ENCODE measurements around the gene DAG1.

The DAG1 gene

DNA sequence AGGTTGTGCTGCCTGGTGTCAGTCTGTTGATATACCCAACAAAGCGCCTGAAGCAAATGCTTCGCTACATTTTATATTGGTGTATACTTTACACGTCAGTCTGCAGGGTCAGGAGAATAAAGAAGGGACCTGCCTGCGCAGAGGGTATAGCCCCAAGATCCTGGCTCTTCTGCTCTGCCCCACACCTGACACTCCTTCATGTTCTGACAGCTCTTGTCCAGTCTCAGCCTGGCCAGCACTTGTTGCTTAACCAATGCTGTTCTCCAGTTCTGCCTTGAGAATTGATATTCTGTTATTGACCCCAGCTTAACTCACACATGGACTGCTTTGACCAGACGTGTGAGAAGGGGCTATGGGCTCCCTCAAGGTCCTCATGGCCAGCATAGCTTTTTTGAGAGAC is 48.4 kb downstream of the DAG1 start:
- no peak for DNase-seq

DNA sequence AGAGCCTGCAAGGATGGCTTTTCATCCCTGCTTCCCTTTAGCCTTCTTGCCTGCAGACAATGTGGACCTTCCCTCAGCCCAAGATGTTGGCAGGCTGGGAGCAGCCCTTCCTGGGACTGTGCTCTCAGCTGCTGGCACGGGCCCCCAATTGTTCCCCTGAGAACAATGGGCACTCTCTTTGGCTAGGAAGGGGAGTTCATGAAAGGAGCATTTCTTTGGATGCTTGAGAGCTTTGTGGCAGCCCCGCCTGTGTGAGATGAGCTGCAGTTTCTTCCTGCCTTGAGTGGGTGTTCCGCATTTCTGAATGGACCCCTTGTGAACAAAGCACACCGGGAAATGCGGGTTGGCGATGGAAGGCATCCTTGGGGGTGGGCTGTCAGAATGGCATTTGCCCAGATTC is 49.2 kb downstream of the DAG1 start:
- no peak for DNase-seq

DNA sequence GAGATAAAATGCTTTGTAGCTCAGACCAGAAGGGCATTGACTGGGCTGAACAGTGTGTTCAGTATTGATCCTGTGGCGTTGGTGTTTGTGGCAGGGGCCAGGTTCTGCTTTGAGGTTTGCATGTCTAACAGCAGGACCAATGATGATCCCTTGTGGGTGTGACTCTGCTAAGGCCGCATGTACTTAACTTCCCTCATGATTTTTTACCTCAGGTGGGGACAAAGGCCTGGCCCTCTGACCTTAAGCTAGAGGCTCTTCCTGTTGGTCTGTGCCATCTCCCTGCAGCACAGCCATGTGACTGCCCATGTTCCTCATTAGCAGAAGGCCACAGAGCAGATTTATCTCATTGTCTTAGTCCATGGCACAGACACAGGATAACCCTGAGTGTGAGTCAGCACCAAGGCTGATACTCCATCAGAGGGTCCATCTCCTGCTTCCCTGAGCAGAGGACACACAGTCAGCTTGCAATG is 49.9 kb downstream of the DAG1 start:
- no peak for DNase-seq

DNA sequence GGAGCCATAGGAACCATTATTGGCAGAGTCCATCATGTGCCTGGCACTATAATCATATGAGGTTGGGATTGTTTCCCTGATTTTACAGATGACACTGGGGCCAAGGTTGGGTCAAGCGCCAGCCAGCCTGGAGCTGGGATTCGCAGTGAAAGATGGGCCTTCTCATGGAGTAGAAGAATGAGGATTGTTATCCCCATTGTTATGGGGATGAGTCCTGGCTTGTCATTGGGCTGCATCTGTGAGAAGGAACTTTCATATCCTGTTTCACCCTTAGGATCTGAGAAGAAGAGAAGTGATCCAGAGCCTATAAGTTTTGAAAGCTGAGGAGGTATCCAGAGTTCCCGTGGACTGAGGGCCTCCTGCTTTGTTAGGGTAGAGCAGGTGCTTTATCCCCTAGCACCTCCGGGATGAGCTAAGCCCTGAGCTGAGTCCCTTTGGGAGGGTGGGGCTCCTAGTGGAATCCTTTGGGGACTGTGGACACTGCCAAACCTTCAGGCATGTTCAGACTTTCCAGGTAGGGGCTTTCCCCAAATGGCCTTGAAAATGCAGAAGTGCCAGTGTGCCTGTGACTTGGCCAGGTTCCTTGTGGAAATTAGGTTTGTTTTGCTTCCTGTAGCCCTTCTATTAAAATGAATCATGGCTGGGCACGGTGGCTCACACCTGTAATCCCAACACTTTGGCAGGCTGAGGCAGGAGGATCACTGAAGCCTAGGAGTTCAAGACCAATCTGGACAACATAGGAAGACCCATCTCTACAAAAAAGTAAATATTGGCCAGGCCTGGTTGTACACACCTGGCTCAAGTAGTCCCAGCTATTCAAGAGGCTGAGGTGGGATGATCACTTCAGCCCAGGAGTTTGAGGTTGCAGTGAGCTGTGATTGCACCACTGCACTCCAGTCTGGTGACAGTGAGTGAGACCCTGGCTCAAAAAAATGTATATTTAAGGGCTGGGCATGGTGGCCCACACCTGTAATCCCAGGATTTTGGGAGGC is 54.0 kb downstream of the DAG1 start:
- no peak for DNase-seq

DNA sequence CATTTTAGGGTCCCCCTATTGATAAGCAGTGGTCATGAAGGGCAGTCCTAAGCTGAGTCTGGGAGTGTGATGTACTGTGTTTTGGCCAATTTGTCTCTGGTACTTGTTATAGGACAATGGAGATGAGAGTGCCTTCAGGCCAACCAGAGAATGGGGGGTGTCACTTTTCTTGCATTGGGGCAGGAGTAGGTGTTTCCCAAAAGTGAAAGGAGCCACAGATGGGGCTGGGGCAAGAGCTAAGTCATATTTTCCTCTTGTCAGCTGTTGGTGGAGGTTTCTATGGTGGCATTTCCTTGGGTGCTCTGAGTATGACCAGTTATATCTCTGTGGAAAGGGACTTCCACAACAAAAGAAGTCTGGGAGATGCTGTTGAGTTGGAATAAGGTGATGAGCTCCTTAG is 59.5 kb downstream of the DAG1 start:
- peak; percentile 29 for DNase-seq

DNA sequence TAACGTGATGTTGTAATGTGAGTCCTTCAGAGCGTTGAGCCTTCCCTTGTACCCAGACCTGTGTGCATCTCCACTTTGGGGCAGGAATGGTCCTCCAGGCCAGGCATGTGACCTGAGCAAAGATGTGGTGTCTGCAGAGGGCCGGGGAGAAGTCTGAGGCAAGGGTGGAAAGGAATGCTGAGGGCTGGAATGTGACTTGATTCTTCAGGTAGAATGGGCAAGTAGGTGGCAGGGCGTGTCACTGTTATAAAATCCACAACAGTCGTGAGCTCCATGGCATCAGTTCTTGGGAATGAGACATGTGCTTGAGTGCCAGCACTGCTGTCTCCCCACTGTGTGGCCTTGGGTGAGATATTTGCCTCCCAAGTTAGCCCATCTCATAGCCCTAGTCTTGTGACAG is 60.2 kb downstream of the DAG1 start:
- DNase-seq: no peak

DNA sequence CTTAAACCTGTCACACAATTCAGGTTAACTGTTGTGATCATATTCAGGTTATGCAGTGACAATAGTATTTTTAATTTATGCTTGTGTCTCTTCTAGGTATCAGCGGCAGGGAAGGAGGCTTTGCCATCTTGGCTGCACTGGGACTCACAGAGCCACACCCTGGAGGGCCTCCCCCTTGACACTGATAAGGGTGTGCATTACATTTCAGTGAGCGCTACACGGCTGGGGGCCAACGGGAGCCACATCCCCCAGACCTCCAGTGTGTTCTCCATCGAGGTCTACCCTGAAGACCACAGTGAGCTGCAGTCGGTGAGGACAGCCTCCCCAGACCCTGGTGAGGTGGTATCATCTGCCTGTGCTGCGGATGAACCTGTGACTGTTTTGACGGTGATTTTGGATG is 60.6 kb downstream of the DAG1 start:
- DNase-seq: no peak

DNA sequence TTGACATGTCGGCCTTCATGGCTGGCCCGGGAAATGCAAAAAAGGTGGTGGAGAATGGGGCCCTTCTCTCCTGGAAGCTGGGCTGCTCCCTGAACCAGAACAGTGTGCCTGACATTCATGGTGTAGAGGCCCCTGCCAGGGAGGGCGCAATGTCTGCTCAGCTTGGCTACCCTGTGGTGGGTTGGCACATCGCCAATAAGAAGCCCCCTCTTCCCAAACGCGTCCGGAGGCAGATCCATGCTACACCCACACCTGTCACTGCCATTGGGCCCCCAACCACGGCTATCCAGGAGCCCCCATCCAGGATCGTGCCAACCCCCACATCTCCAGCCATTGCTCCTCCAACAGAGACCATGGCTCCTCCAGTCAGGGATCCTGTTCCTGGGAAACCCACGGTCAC is 61.2 kb downstream of the DAG1 start:
- DNase-seq: no peak

DNA sequence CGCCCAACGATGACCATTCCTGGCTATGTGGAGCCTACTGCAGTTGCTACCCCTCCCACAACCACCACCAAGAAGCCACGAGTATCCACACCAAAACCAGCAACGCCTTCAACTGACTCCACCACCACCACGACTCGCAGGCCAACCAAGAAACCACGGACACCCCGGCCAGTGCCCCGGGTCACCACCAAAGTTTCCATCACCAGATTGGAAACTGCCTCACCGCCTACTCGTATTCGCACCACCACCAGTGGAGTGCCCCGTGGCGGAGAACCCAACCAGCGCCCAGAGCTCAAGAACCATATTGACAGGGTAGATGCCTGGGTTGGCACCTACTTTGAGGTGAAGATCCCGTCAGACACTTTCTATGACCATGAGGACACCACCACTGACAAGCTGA is 61.6 kb downstream of the DAG1 start:
- DNase-seq: peak in 1 of 2 experiments; percentile 23

DNA sequence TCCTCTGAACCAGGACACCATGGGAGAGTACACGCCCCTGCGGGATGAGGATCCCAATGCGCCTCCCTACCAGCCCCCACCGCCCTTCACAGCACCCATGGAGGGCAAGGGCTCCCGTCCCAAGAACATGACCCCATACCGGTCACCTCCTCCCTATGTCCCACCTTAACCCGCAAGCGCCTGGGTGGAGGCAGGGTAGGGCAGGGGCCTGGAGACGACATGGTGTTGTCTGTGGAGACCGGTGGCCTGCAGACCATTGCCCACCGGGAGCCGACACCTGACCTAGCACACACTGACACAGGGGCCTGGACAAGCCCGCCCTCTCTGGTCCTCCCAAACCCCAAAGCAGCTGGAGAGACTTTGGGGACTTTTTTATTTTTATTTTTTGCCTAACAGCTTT is 63.0 kb downstream of the DAG1 start:
- DNase-seq: no peak

DNA sequence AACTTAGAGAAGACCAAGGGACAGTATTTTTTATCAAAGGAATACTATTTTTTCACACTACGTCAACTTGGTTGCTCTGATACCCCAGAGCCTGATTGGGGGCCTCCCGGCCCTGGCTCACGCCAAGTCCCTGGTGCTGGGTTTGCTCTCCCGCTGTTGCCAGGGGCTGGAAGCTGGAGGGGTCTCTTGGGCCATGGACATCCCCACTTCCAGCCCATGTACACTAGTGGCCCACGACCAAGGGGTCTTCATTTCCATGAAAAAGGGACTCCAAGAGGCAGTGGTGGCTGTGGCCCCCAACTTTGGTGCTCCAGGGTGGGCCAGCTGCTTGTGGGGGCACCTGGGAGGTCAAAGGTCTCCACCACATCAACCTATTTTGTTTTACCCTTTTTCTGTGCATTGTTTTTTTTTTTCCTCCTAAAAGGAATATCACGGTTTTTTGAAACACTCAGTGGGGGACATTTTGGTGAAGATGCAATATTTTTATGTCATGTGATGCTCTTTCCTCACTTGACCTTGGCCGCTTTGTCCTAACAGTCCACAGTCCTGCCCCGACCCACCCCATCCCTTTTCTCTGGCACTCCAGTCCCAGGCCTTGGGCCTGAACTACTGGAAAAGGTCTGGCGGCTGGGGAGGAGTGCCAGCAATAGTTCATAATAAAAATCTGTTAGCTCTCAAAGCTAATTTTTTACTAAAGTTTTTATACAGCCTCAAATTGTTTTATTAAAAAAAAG is 63.9 kb downstream of the DAG1 start:
- no peak for DNase-seq

DNA sequence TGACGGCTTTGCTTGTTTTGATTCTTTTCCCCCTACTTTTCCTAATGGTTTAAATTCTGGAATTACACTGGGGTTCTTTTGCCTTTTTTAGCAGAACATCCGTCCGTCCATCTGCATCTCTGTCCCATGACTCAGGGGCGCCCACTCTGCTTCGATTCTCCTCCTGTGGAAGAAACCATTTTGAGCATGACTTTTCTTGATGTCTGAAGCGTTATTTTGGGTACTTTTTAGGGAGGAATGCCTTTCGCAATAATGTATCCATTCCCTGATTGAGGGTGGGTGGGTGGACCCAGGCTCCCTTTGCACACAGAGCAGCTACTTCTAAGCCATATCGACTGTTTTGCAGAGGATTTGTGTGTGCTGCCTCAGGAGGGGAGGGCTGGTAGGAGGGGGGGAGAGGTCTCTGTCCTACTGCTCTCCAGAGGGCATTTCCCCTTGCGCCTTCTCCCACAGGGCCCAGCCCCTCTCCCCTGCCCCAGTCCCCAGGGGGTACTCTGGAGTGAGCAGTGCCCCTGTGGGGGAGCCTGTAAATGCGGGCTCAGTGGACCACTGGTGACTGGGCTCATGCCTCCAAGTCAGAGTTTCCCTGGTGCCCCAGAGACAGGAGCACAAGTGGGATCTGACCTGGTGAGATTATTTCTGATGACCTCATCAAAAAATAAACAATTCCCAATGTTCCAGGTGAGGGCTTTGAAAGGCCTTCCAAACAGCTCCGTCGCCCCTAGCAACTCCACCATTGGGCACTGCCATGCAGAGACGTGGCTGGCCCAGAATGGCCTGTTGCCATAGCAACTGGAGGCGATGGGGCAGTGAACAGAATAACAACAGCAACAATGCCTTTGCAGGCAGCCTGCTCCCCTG is 64.7 kb downstream of the DAG1 start:
- no peak for DNase-seq

DNA sequence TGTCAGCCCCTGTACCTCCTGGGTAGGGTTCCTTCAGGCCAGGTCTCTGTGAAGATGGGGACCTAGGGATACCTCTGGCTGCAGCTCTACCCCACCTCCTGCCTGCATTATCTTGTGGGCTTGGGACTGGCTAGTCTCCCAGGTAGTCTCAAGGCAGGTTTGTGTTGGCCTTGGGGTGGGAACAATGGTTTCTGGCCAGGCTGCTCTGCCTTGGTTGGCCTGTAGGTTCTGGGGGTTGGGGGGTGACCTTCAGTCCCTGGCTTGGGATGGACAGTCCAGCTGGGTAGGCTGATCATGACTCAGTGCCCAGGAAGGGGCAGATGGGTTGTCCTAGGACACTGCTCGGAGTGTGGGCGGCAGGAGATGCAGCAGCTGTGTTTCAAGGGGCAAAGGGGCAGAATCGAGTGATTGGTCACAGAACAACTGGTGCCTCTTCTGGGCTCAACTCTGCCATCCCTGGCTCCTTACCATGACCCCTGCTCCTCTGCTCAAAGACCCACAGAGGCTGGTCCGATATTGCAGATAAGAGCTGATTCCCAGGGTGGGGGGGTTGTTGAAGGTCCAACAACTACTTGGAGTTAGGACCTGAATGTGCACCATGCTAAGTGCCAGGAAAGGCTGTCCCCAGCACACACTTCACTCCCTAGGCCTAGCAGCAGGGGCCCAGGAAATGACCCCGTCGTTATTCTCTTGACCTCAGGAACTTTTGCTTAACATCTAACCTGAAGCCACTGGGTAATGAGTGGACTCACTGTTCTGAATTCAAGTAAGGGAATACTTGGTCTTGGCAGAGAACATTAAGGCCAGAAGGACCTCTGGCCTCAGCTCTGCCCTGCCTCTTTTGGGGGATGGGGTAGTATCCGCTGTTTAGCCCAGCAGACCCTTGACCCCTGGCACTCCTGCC is 66.2 kb downstream of the DAG1 start:
- DNase-seq: no peak

DNA sequence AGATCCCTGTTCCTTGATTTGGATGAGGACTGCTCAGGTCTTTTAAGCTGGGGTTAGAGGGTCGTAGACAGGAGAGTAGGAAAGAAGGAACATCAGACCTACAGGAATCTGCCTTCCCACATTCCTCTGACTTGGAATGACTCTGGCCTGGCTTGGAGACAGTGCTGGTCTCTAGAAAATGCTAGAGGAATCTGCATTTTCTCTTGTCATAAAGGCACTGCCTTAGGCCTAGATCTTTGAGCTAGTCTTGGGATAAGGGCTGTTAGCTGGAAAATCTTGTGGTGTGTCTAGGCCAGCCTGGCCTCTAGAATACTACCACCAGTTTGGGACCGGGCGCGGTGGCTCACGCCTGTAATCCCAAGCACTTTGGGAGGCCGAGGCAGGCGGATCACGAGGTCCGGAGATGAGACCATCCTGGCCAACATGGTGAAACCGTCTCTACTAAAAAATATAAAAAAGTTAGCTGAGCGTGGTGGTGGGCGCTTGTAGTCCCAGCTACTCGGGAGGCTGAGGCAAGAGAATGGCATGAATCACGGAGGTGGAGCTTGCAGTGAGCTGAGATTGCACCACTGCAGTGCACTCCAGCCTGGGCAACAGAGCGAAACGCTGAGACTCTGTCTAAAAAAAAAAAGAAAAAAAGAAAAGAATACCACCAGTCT is 66.9 kb downstream of the DAG1 start:
- no peak for DNase-seq

DNA sequence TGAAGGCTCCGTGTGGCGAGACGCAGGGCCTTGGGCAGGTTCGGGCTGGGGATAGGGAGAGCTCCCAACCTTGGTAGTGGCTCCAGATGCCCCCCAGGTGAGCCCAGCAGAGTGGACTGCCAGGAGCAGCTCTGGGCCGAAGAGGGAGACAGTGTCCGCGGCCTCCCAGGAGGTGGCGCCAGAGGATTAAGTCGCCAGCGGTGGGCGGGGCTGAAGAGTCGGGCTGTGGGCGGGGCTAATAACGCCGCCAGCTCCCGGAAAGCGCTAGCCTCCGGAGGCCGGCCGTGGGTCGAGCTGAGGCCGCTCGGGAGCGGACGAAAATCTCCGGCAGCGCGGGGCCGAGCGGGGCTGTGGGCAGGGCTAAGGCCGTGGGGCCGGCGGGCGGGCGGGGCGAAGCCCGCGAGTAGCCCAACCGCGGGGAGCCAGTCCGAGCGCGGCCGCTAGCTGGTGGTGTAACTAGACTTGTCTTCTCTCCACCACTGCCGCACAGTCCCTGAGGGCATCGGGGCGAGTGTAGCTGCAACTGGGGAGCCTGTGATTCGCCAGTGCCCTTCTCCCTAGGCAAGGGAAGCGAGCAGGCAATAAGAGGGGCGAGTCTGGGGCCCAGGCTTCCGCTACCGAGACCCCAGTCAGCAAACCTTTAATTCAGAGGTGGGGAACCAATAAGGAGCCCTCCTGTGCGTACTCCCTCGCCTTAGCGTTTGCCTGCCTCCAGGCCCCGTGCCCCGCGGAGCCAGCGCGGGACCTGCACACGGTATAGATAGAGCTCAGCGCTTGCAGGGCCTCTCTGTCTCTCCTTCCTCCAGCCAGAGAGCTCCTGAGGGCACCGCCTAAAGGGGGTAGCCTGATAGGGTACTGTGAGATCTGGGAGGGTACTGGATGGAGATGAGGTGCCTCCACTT is 69.8 kb downstream of the DAG1 start:
- peak; percentile 97 for DNase-seq

DNA sequence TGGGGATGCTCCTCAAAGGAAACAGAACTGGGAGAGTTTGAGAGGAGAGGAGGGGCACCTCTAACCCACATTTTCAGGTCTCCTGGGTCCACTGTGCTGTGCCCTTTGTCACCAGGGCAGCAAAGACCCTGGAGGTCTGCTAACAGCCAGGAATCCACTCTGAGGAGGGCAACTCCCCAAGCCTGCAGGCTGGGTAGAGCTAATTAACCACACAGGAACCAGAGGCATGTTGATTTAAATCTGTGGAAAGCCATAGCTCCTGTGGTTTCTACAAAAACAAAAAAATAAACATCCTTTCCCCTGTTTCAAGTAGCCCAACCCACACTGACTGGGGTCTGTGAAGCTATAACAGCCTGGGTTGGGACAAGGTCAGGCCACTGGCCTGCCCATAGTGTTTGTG is 82.0 kb downstream of the DAG1 start:
- DNase-seq: no peak

DNA sequence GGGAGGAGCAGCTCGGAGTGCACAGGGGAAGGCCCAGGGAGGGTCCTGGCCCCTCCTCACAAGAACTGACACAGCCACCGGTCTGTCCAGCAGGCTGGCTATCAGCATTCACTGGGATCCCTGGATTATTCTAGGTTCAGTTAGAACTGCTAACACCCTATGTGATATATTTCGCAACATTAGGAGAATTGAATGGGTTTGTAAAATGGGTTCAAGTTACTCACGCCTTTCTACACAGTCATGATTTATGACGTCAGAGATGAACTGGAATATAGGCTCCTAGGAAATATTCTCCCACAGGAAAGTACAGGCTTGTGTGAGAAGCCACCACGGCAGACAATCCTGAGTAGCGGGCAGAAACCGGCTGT is 83.2 kb downstream of the DAG1 start:
- DNase-seq: no peak

DNA sequence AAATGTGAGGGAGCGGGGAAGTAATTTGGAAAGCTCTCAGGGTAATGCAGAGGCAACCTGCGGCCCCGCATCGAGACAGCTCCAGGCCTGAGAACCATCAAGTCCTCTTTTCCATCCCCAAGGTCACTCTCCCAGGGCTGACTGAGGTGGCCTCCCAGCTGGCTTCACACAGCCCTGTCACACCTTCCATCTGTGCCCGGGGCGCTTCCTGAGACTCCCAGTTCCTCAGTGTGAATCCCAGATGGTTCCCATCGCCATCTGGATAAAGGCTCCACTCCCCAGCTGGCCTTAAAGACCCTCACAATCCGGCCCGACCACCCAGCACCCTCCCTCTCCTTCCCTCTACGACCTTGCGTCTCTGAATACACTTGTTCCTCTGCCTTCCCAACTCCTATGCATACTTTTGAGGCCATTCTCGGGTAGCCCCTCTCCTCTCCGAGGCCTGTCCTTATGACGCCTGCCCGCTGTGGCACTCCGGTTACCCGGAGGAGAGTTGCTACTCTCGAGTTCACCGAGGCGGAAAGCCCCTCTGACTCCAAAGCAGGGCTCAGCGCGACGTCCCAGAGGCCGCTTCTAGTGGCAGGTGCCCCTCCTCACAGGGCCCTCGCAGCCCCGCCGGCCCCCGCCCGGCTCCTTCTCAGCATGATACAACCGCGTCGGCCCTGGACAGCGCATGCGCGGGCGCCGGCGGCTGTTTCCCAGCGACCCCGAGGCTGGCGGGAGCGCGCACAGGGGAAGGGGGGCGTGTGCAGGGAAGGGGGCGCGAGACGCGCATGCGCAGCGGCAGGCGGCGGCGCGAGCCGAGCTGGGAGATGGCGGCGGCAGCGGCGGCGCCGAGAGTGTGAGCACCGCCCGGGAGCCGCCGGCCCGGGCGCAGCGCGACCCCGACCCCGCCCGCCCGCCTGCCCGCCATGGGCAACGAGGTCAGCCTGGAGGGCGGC is 83.9 kb downstream of the DAG1 start, which contains the start of gene BSN:
TSS of gene BSN (plus strand) at position 786 of the 941 bp plus-strand sequence. CDS start at position 912, 126 bp downstream.
- DNase-seq: peak; percentile 93 to 94

Measured in activated T-cell treated with anti-CD3 and anti-CD28 coated beads, Interleukin-2, amount 50 U/mL, for 48 hours (primary cell).